GM12873 (cell line): ENCODE measurements around the gene TIMM10B.

Source experiments
- TF ChIP-seq, protein P1 (sequence below): IDR thresholded peaks from 2 replicates; pipeline ENCODE4 v1.5.1; 2012; ENCODE audit warnings: low read depth, mild to moderate bottlenecking, moderate library complexity, low read length, control low read depth; ENCODE audit not compliant: insufficient read depth; ENCODE audit errors: missing control alignments

Gene TIMM10B, protein sequence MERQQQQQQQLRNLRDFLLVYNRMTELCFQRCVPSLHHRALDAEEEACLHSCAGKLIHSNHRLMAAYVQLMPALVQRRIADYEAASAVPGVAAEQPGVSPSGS

DNA sequence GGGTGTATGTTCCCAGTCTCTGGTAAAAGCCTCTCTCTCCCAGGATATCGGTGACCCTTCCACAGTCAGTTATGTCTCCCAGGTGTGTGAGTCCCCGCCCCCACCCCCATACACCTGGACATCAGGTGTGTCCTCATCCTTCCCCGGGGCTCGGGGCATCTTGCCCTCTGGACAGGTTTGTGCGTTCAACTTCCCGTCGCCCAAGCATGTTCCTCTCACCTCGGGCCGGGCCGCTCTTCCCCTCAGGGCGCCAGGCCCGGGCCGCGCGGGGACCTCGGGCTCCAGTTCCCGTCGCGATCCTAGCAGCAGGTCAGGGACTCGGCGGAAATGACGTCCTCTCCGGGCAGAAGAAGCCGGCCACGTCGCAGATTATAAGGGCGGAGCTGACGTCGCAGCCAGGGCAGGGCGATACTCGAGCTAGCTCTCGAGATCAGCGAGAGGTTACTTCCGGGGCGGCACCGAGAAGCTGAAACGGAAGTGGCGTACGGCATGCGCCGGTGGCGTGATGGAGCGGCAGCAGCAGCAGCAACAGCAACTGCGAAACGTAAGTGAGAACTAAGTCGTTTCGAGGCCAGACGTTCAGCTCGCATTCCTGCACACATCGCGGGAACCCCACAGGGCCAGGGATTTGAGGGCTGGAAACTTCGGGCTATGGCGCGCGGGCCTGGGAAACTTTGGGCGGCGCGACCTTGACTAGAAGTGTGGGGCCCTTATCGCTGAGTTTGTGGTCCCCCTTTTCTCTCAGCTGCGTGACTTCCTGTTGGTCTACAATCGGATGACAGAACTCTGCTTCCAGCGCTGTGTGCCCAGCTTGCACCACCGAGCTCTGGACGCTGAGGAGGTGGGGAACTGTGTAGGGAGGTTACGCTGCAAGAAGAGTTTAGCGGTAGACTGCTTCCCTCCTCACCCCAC, at the start of gene TIMM10B, which contains the start of gene ARFIP2:
Gene TIMM10B, plus strand, starts transcription at position 490 of the 912 bp plus-strand sequence. Its CDS starts 16 bp downstream, at position 506.
Gene ARFIP2, minus strand, starts transcription at position 320 of the 912 bp plus-strand sequence. CDS start 910 bp downstream, outside the sequence.
- TF ChIP-seq, protein P1, sequence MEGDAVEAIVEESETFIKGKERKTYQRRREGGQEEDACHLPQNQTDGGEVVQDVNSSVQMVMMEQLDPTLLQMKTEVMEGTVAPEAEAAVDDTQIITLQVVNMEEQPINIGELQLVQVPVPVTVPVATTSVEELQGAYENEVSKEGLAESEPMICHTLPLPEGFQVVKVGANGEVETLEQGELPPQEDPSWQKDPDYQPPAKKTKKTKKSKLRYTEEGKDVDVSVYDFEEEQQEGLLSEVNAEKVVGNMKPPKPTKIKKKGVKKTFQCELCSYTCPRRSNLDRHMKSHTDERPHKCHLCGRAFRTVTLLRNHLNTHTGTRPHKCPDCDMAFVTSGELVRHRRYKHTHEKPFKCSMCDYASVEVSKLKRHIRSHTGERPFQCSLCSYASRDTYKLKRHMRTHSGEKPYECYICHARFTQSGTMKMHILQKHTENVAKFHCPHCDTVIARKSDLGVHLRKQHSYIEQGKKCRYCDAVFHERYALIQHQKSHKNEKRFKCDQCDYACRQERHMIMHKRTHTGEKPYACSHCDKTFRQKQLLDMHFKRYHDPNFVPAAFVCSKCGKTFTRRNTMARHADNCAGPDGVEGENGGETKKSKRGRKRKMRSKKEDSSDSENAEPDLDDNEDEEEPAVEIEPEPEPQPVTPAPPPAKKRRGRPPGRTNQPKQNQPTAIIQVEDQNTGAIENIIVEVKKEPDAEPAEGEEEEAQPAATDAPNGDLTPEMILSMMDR = no peak

DNA sequence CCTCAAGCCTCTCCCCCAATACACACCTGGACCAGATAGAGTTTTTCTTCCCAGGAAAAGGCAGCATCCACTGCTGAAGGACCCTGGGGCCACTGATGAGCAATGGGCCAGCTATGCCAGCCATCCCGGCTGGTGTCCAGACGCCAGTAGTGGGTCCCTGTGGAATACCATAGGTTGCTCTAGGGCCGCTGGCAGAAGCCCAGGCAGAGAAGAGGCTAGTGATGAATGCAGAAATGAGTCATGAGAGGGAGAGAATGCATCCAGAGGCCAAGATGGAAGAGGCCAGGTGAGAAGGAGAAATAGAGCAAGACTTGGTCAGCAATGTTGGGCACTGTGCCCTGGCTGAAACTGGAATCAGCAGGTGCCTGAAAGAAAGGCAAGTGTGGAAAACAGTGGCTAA, 49.4 kb upstream of the TIMM10B start:
- TF ChIP-seq, protein P1 = no peak

DNA sequence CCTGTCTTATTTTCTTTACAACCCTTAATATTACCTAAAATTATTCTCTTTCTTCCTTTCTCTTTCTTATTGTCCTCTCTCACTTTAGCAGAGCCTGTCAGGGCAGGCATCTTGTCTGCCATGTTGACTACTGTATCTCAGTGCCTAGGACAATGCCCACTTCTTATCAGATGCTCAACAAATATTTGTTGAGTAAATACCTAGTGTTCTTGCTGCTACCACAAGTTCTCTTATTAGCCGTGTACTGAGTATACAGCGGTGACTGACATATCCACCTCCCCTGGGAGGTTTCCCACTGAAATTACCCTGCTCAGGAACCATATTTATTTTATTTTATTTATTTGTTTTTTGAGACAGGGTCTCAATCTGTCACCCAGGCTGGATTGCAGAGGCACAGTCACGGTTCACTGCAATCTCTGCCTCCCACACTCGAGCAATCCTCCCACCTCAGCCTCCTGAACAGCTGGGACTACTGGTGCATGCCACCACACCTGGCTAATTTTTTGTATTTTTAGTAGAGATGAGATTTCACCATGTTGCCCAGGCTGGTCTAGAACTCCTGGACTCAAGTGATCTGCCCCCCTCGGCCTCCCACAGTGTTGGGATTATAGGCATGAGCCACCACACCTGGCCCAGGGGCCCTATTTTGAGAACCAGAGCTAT, 47.2 kb upstream of the TIMM10B start:
- TF ChIP-seq, protein P1 = no peak

DNA sequence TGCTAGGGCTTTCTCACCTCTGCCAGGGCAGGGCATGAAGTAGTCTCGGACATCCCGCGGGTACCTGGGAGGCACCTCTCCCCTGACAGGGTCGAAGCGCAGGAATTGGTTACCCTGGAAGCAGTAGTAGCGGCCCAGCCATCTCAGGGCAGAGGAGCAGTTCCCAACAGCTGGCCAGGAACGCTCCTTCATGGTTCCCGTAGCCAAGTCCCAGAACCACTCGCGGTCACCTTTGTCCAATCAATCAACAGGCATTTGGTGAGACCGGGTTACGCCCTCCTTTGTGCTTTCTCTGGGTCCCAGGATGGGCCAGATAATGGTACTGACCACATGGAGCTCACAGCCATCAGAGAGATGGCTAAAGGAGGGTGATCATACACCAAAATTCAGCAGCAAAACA, 43.9 kb upstream of the TIMM10B start:
- TF ChIP-seq, protein P1 = no peak

DNA sequence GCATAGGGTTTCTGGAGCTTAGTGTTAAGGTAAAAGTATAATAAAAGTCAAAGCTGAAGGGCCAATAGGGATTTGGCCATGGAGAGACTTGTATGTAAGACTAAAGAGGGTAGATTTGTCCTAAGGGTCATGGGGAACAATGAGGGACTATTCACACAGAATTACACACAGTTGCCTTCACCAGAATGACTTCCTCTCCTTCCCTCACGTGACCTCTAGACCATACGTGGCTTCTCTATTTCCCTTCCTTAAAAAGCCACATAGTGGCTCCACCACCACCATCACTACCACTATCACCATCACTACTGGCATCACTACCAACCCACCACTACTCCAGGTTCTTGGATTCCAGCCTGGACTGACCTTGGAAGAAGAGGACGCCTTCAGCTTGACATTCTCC, 43.3 kb upstream of the TIMM10B start:
- TF ChIP-seq, protein P1 = no peak

DNA sequence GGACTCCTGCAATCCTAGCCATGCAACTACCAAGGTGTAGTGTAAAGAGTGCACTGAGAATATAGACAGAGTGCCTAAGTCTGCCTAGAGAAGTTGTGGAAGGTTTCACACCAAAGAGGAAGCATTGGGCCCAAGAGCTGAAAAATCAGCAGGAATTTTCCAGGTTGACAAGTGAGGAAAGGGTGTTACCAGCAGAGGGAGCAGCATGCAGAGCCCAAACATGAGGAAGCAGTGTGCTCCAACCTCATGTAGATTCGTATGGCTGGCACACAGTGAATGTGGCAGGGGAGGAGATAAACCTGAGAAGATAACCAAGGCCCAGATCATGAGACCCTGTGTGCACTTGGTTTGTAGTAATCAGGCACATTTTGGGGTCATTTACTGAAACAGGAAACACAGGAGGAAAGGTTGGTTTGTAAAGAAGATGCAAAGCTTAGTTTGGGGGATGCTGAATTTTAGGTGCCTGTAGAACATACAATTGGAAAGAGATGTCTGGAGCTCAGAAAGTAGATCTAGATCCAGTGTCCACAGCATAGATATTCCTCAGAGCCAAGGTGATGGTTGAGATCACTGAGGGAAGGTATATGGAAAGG, 42.2 kb upstream of the TIMM10B start:
- TF ChIP-seq, protein P1 = peak; percentile 74

DNA sequence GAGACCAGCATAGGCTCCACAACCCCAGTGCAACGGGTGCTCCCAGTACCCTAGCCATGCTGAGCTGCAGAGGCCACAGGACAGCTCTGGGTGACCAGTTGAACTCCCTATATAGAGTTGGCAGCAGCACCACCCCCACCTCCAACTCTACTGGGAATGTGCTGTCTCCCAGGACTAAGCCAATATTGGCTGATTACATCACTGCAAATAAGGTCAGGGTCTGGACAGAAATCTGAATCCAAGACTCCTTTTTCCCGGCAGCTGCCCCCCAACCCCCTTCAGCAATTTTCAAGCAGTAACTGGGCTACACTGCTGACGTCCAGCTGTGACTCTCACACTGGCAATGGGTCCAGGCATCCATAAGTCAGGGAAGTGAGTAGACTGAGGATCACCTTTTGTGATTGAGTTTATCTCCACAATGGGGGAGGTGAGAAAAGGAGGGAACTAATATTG, 40.4 kb upstream of the TIMM10B start, which contains the start of gene HPX:
Gene HPX, minus strand, starts transcription at position 82 of the 453 bp plus-strand sequence. Its CDS starts 24 bp downstream, at position 58.
- TF ChIP-seq, protein P1 = no peak
